Upper lobe of left lung (tissue), 6 donors: ENCODE results near the gene VWA2. TPM values are rescaled to one million over a fixed set of nuclear protein-coding genes. Genes with fewer than 3 reads are reported as not detected.

ENCODE experiments used
- ATAC-seq, 2 donors: fragments of 200-7000 bp; cut with Tn5 transposase; one replicate each; pipeline ENCODE4 v1.9.1; 2022; ENCODE audit warnings: mild to moderate bottlenecking in 2 of 2, moderate library complexity in 2 of 2; ENCODE audit not compliant: low FRiP score in 2 of 2
- DNase-seq, 2 donors: peaks; one replicate each; pipeline ENCODE4 v3.0.0-alpha.2; 2019 to 2020
- H3K27ac ChIP-seq, 4 donors: fragments of 200-600 bp; sonication (generic); one replicate each; pipeline ENCODE4 v1.5.1; 2016 to 2019
- H3K27me3 ChIP-seq, 4 donors: fragments of 200-600 bp; sonication (generic); one replicate each; pipeline ENCODE4 v1.5.1; 2017 to 2019
- H3K36me3 ChIP-seq, 4 donors: fragments of 200-600 bp; sonication (generic); one replicate each; pipeline ENCODE4 v1.5.1; 2016 to 2019
- H3K4me1 ChIP-seq, 4 donors: fragments of 200-600 bp; sonication (generic); one replicate each; pipeline ENCODE4 v1.5.1; 2018 to 2019
- H3K4me3 ChIP-seq, 4 donors: fragments of 200-600 bp; sonication (generic); one replicate each; pipeline ENCODE4 v1.5.1; 2017 to 2019; ENCODE audit warnings: mild to moderate bottlenecking in 2 of 4, moderate library complexity in 1 of 4
- H3K9me3 ChIP-seq, 4 donors: fragments of 200-600 bp; sonication (generic); one replicate each; pipeline ENCODE4 v1.5.1; 2018 to 2019
- EP300 ChIP-seq, 4 donors: sonication (generic); formaldehyde crosslinking; IDR thresholded peaks; one replicate each; pipeline ENCODE4 v1.5.1; 2017; ENCODE audit warnings: antibody characterized with exemption in 4 of 4, control low read depth in 2 of 4
- POLR2A ChIP-seq, 4 donors: fragments of 450-650 bp; IDR thresholded peaks; one replicate each; pipeline ENCODE4 v1.5.1; 2016 to 2017; ENCODE audit warnings: antibody characterized with exemption in 4 of 4, mild to moderate bottlenecking in 2 of 4
- POLR2AphosphoS5 ChIP-seq, 2 donors: sonication (generic); formaldehyde crosslinking; IDR thresholded peaks; one replicate each; pipeline ENCODE4 v1.5.1; 2017; ENCODE audit warnings: antibody characterized with exemption in 2 of 2
- WGBS, 2 donors: methylation state at CpG; one replicate each; pipeline ENCODE4 v1.1.5; 2017 to 2018; 5-methylcytosine and 5-hydroxymethylcytosine counted together
- total RNA-seq, 6 donors: library from RNA; depleted of rRNA in 4 of 6; stranded (reverse); fragments of >200 nt in 4 of 6; gene quantifications; one replicate each; pipeline versions ENCODE4 v1.1.0 to v1.2.1, GENCODE V29; 2016 to 2021
- TF ChIP-seq, protein P1 (sequence below), 6 experiments: fragments of 450-650 bp in 4 of 6; fragments of 200-600 bp in 2 of 6; sonication (generic) in 2 of 6; IDR thresholded peaks; one replicate each; pipeline ENCODE4 v1.5.1; 2016 to 2019; ENCODE audit warnings: antibody characterized with exemption in 6 of 6
- donor health status: DM: no; HTN: no; CAD: no; lungs with moderate emphysema.
- donor health status: DM: no; HTN: yes; CAD: no; lungs with severe emphysema.

VWA2 gene
- total RNA-seq, 6 donors from 2014 or later, result 8.3 to 17.8 (median 12.4) TPM

DNA sequence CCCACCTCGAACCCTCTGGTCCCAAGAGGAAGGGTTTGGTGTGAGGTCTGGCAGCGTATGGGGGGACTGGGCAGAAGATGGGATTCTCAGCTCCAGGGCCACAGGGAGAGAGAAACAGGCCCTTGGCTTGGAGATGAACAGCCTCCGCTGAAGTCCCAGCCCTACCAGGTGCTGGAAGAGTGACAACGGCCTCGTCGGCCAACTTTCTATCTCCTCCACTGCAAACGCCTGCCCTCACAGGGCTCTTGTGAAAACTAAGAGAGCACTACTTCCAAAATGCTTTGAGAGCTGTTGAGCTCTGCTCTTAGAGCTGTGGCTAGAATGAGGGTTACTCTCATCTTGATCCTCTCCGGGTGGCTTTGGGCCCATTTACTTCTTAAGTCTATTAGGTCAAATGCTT, 101.8 kb downstream of the VWA2 start:
- ATAC-seq, result no peak

More for the DNA sequence above, 101.8 kb downstream of the VWA2 start:
- Histone ChIP-seq H3K27me3 (no peaks in the 10 kb centered on the region), H3K4me1 (peaks cover 0 to 5% (median 0%) of the 10 kb centered on the region in 4 donors), H3K9me3 (no peaks in the 10 kb centered on the region), H3K4me3 (no peak overlapping the region), H3K27ac (no peak overlapping the region), H3K36me3 (no peaks in the 10 kb centered on the region)
- DNase-seq, result no peak
- no peak for TF ChIP-seq EP300 (IDR thresholded peaks at IDR 0.05)
- TF ChIP-seq POLR2A (IDR thresholded peaks at IDR 0.05), result no peak
- TF ChIP-seq POLR2AphosphoS5 (IDR thresholded peaks at IDR 0.05), result no peak
- TF ChIP-seq, protein P1, sequence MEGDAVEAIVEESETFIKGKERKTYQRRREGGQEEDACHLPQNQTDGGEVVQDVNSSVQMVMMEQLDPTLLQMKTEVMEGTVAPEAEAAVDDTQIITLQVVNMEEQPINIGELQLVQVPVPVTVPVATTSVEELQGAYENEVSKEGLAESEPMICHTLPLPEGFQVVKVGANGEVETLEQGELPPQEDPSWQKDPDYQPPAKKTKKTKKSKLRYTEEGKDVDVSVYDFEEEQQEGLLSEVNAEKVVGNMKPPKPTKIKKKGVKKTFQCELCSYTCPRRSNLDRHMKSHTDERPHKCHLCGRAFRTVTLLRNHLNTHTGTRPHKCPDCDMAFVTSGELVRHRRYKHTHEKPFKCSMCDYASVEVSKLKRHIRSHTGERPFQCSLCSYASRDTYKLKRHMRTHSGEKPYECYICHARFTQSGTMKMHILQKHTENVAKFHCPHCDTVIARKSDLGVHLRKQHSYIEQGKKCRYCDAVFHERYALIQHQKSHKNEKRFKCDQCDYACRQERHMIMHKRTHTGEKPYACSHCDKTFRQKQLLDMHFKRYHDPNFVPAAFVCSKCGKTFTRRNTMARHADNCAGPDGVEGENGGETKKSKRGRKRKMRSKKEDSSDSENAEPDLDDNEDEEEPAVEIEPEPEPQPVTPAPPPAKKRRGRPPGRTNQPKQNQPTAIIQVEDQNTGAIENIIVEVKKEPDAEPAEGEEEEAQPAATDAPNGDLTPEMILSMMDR (IDR thresholded peaks at IDR 0.05), result no peak
- WGBS, 2 donors, result 67 to 87% methylated on average over 8 of the region's 8 CpGs

Other genes starting within 250 kb of the VWA2 start
- 10 to 100 TPM; 18.9 to 37.2 (median 26.8) TPM for gene ADRB1, start 195.4 kb upstream of the VWA2 start, total RNA-seq
- 10 to 100 TPM; 21.4 to 90.0 (median 30.9) TPM for gene CCDC186, start 65.1 kb upstream of the VWA2 start, total RNA-seq
- gene TDRD1, start 59.9 kb upstream of the VWA2 start, total RNA-seq, result under 1 TPM in 4 of 6 donors, not detected in 2; 0.10 to 0.17 (median 0.14) TPM
- 1 to 10 TPM; 2.3 to 9.6 (median 3.4) TPM for gene AFAP1L2, start 165.2 kb downstream of the VWA2 start, total RNA-seq